ENCODE measurements around the gene DIS3L2.
"Not testable (repeated sequence)": the region's sequence is repeated elsewhere in the genome, so short reads cannot be mapped to it uniquely, and the experiment has no call there.

Gene DIS3L2

GRCh38 chr2:231928481-231928880 is 33.0 kb upstream of the DIS3L2 start:
- DNase-seq (ENCODE audit: low read depth in 2 of 2): no peak

- no peak for DNase-seq (ENCODE audit: low read depth in 2 of 2)
These were observed 32.4 kb upstream of the DIS3L2 start for GRCh38 chr2:231928901-231929725.

GRCh38 chr2:231929961-231930592 is 31.4 kb upstream of the DIS3L2 start:
- DNase-seq (ENCODE audit: low read depth in 2 of 2): no peak

GRCh38 chr2:231930593-231931281 is 30.8 kb upstream of the DIS3L2 start:
- DNase-seq (ENCODE audit: low read depth in 2 of 2): no peak

- no peak for DNase-seq (ENCODE audit: low read depth in 2 of 2)
These were observed 30.0 kb upstream of the DIS3L2 start for GRCh38 chr2:231931481-231931915.

GRCh38 chr2:231932711-231932970 is 28.9 kb upstream of the DIS3L2 start:
- no peak for DNase-seq (ENCODE audit: low read depth in 2 of 2)

GRCh38 chr2:231932985-231933915 is 28.3 kb upstream of the DIS3L2 start:
- no peak for DNase-seq (ENCODE audit: low read depth in 2 of 2)

- DNase-seq (ENCODE audit: low read depth in 2 of 2): no peak
These were observed 27.6 kb upstream of the DIS3L2 start for GRCh38 chr2:231933916-231934401.

GRCh38 chr2:231934441-231935206 is 26.9 kb upstream of the DIS3L2 start:
- no peak for DNase-seq (ENCODE audit: low read depth in 2 of 2)

GRCh38 chr2:231935207-231935524 is 26.3 kb upstream of the DIS3L2 start:
- no peak for DNase-seq (ENCODE audit: low read depth in 2 of 2)

GRCh38 chr2:231935815-231936214 is 25.7 kb upstream of the DIS3L2 start:
- no peak for DNase-seq (ENCODE audit: low read depth in 2 of 2)

- DNase-seq (ENCODE audit: low read depth in 2 of 2): no peak
These were observed 25.0 kb upstream of the DIS3L2 start for GRCh38 chr2:231936491-231936890.

GRCh38 chr2:231937057-231937456 is 24.5 kb upstream of the DIS3L2 start:
- no peak for DNase-seq (ENCODE audit: low read depth in 2 of 2)

- DNase-seq (ENCODE audit: low read depth in 2 of 2): no peak
These were observed 22.5 kb upstream of the DIS3L2 start for GRCh38 chr2:231939022-231939421.

GRCh38 chr2:231940795-231941194 is 20.7 kb upstream of the DIS3L2 start:
- no peak for DNase-seq (ENCODE audit: low read depth in 2 of 2)

- no peak for DNase-seq (ENCODE audit: low read depth in 2 of 2)
These were observed 19.8 kb upstream of the DIS3L2 start for GRCh38 chr2:231941673-231942072.

GRCh38 chr2:231942180-231942579 is 19.3 kb upstream of the DIS3L2 start:
- DNase-seq (ENCODE audit: low read depth in 2 of 2): no peak

GRCh38 chr2:231946241-231946814 is 15.2 kb upstream of the DIS3L2 start:
- DNase-seq (ENCODE audit: low read depth in 2 of 2): no peak

- not testable (repeated sequence) for DNase-seq (ENCODE audit: low read depth in 2 of 2)
These were observed 14.4 kb upstream of the DIS3L2 start for GRCh38 chr2:231947112-231947511.

- DNase-seq (ENCODE audit: low read depth in 2 of 2): no peak
These were observed 13.8 kb upstream of the DIS3L2 start for GRCh38 chr2:231947694-231948093.

All from stimulated activated CD8-positive, alpha-beta memory T cell treated with anti-CD3 and anti-CD28 coated beads, Interleukin-2, amount 100 ng/mL, for 1 hour (primary cell).